ENCODE data around the gene NTSR2.

DNA sequence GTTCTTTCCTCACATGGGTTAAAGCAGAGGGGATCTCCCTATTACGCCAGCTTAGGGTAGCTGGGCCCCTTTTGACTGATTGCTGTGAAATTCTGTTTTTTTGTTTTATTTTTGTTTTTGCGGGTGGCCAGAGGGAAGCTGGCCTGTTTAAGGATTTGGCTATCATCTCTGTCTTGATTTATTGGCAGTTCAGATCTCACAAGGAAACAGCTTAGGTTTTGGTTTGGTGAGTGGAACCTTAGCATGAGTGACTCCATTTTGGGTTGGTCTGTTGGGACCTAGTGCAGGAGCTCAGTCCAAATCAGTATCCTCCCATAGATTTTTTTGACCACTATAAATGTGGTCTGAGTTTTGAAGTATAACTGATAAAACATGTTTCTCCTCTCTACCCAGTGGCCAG is 25.6 kb upstream of the NTSR2 start:
- TF ChIP-seq POLR2A (IDR thresholded peaks at IDR 0.05; ENCODE audit: low read depth, low read length) (no peak), GATA2 (IDR thresholded peaks at IDR 0.05; ENCODE audit: insufficient read depth, insufficient read length, low read depth, low read length) (no peak), MYC (IDR thresholded peaks at IDR 0.05; ENCODE audit: low read depth, low read length) (no peak), EZH2 (IDR thresholded peaks at IDR 0.05; ENCODE audit: borderline replicate concordance, low read depth, low read length, severe bottlenecking) (no peak)
- TF ChIP-seq, protein P1, sequence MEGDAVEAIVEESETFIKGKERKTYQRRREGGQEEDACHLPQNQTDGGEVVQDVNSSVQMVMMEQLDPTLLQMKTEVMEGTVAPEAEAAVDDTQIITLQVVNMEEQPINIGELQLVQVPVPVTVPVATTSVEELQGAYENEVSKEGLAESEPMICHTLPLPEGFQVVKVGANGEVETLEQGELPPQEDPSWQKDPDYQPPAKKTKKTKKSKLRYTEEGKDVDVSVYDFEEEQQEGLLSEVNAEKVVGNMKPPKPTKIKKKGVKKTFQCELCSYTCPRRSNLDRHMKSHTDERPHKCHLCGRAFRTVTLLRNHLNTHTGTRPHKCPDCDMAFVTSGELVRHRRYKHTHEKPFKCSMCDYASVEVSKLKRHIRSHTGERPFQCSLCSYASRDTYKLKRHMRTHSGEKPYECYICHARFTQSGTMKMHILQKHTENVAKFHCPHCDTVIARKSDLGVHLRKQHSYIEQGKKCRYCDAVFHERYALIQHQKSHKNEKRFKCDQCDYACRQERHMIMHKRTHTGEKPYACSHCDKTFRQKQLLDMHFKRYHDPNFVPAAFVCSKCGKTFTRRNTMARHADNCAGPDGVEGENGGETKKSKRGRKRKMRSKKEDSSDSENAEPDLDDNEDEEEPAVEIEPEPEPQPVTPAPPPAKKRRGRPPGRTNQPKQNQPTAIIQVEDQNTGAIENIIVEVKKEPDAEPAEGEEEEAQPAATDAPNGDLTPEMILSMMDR (IDR thresholded peaks at IDR 0.05; ENCODE audit: extremely low read depth in 1 of 2, insufficient read depth in 1 of 2, low read depth in 1 of 2, low read length in 2 of 2): no peak
- TF ChIP-seq, protein P2, sequence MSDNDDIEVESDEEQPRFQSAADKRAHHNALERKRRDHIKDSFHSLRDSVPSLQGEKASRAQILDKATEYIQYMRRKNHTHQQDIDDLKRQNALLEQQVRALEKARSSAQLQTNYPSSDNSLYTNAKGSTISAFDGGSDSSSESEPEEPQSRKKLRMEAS (IDR thresholded peaks at IDR 0.05; ENCODE audit: insufficient read depth, insufficient read length): no peak
